ENCODE results near the gene LCLAT1.
"Not testable (repeated sequence)": the region's sequence is repeated elsewhere in the genome, so short reads cannot be mapped to it uniquely, and the experiment has no call there.

LCLAT1 gene

GRCh38 chr2:30636311-30636710 lies 189.3 kb downstream of the LCLAT1 start:
- 0 out of 2 replicates have a peak, but pooled peaks cover 2% of the 10 kb centered on the region for H3K36me3 ChIP-seq (ENCODE audit: insufficient read depth, low read length)
- H3K9ac ChIP-seq (ENCODE audit: low read depth, low read length): no peak overlapping the region
- H3K9me3 ChIP-seq (ENCODE audit: control insufficient read depth, insufficient read depth, low read length): no peaks in the 10 kb centered on the region
- no peaks in the 10 kb centered on the region; the same call in 1 of the 2 replicates for H3K4me1 ChIP-seq (ENCODE audit: insufficient read depth, low read length)

- no peak overlapping the region for H3K9ac ChIP-seq (ENCODE audit: low read depth, low read length)
- H3K36me3 ChIP-seq (ENCODE audit: insufficient read depth, low read length): 0 out of 2 replicates have a peak, but pooled peaks cover 2% of the 10 kb centered on the region
- H3K9me3 ChIP-seq (ENCODE audit: control insufficient read depth, insufficient read depth, low read length): no peaks in the 10 kb centered on the region
- no peaks in the 10 kb centered on the region for H3K4me1 ChIP-seq (ENCODE audit: insufficient read depth, low read length)
Observed at GRCh38 chr2:30639836-30640235, 192.8 kb downstream of the LCLAT1 start.

- Histone ChIP-seq H3K4me1 (ENCODE audit: insufficient read depth, low read length) (no peaks in the 10 kb centered on the region), H3K36me3 (ENCODE audit: insufficient read depth, low read length) (0 out of 2 replicates have a peak, but pooled peaks cover 2% of the 10 kb centered on the region), H3K9me3 (ENCODE audit: control insufficient read depth, insufficient read depth, low read length) (no peaks in the 10 kb centered on the region), H3K9ac (ENCODE audit: low read depth, low read length) (no peak overlapping the region)
Observed at GRCh38 chr2:30641765-30642345, 194.8 kb downstream of the LCLAT1 start.

GRCh38 chr2:30643013-30643412 lies 196.0 kb downstream of the LCLAT1 start:
- not testable (repeated sequence) for H3K36me3 ChIP-seq (ENCODE audit: insufficient read depth, low read length); H3K4me1 ChIP-seq (ENCODE audit: insufficient read depth, low read length); H3K9me3 ChIP-seq (ENCODE audit: control insufficient read depth, insufficient read depth, low read length); H3K9ac ChIP-seq (ENCODE audit: low read depth, low read length)

GRCh38 chr2:30643674-30644073 lies 196.6 kb downstream of the LCLAT1 start:
- Histone ChIP-seq H3K9ac (ENCODE audit: low read depth, low read length) (no peak overlapping the region), H3K36me3 (ENCODE audit: insufficient read depth, low read length) (0 out of 2 replicates have a peak, but pooled peaks cover 2% of the 10 kb centered on the region), H3K9me3 (ENCODE audit: control insufficient read depth, insufficient read depth, low read length) (no peaks in the 10 kb centered on the region), H3K4me1 (ENCODE audit: insufficient read depth, low read length) (no peaks in the 10 kb centered on the region)

- Histone ChIP-seq H3K9ac (ENCODE audit: low read depth, low read length) (no peak overlapping the region), H3K36me3 (ENCODE audit: insufficient read depth, low read length) (0 out of 2 replicates have a peak, but pooled peaks cover 2% of the 10 kb centered on the region), H3K4me1 (ENCODE audit: insufficient read depth, low read length) (no peaks in the 10 kb centered on the region), H3K9me3 (ENCODE audit: control insufficient read depth, insufficient read depth, low read length) (no peaks in the 10 kb centered on the region)
Observed at GRCh38 chr2:30645081-30645744, 198.2 kb downstream of the LCLAT1 start.

- H3K4me1 ChIP-seq (ENCODE audit: insufficient read depth, low read length): no peaks in the 10 kb centered on the region
- H3K9ac ChIP-seq (ENCODE audit: low read depth, low read length): no peak overlapping the region
- H3K36me3 ChIP-seq (ENCODE audit: insufficient read depth, low read length): 0 out of 2 replicates have a peak, but pooled peaks cover 1% of the 10 kb centered on the region
- no peaks in the 10 kb centered on the region for H3K9me3 ChIP-seq (ENCODE audit: control insufficient read depth, insufficient read depth, low read length)
Observed at GRCh38 chr2:30645745-30646119, 198.7 kb downstream of the LCLAT1 start.

GRCh38 chr2:30647752-30648457 lies 200.9 kb downstream of the LCLAT1 start:
- H3K36me3 ChIP-seq (ENCODE audit: insufficient read depth, low read length): no peaks in the 10 kb centered on the region
- no peaks in the 10 kb centered on the region for H3K9me3 ChIP-seq (ENCODE audit: control insufficient read depth, insufficient read depth, low read length)
- peaks cover 11% of the 10 kb centered on the region for H3K4me1 ChIP-seq (ENCODE audit: insufficient read depth, low read length)
- no peak overlapping the region for H3K9ac ChIP-seq (ENCODE audit: low read depth, low read length)

- peaks cover 11% of the 10 kb centered on the region for H3K4me1 ChIP-seq (ENCODE audit: insufficient read depth, low read length)
- no peaks in the 10 kb centered on the region for H3K36me3 ChIP-seq (ENCODE audit: insufficient read depth, low read length)
- no peaks in the 10 kb centered on the region for H3K9me3 ChIP-seq (ENCODE audit: control insufficient read depth, insufficient read depth, low read length)
- no peak overlapping the region for H3K9ac ChIP-seq (ENCODE audit: low read depth, low read length)
Observed at GRCh38 chr2:30649278-30649677, 202.2 kb downstream of the LCLAT1 start.

GRCh38 chr2:30649828-30650227 lies 202.8 kb downstream of the LCLAT1 start:
- no peak overlapping the region for H3K9ac ChIP-seq (ENCODE audit: low read depth, low read length)

GRCh38 chr2:30652271-30652915 lies 205.3 kb downstream of the LCLAT1 start:
- H3K9ac ChIP-seq (ENCODE audit: low read depth, low read length): no peak overlapping the region
- H3K4me1 ChIP-seq (ENCODE audit: insufficient read depth, low read length): peaks cover 11% of the 10 kb centered on the region
- H3K36me3 ChIP-seq (ENCODE audit: insufficient read depth, low read length): no peaks in the 10 kb centered on the region
- no peaks in the 10 kb centered on the region for H3K9me3 ChIP-seq (ENCODE audit: control insufficient read depth, insufficient read depth, low read length)

More at GRCh38 chr2:30649828-30650227, 202.8 kb downstream of the LCLAT1 start:
- no peaks in the 10 kb centered on the region for H3K36me3 ChIP-seq (ENCODE audit: insufficient read depth, low read length)
- no peaks in the 10 kb centered on the region for H3K9me3 ChIP-seq (ENCODE audit: control insufficient read depth, insufficient read depth, low read length)
- H3K4me1 ChIP-seq (ENCODE audit: insufficient read depth, low read length): peaks cover 11% of the 10 kb centered on the region

- H3K9me3 ChIP-seq (ENCODE audit: control insufficient read depth, insufficient read depth, low read length): no peaks in the 10 kb centered on the region
- H3K4me1 ChIP-seq (ENCODE audit: insufficient read depth, low read length): peaks cover 11% of the 10 kb centered on the region
- no peaks in the 10 kb centered on the region for H3K36me3 ChIP-seq (ENCODE audit: insufficient read depth, low read length)
- no peak overlapping the region for H3K9ac ChIP-seq (ENCODE audit: low read depth, low read length)
Observed at GRCh38 chr2:30653847-30654246, 206.8 kb downstream of the LCLAT1 start.

- Histone ChIP-seq H3K9ac (ENCODE audit: low read depth, low read length) (no peak overlapping the region), H3K36me3 (ENCODE audit: insufficient read depth, low read length) (no peaks in the 10 kb centered on the region), H3K9me3 (ENCODE audit: control insufficient read depth, insufficient read depth, low read length) (no peaks in the 10 kb centered on the region), H3K4me1 (ENCODE audit: insufficient read depth, low read length) (peaks cover 11% of the 10 kb centered on the region)
Observed at GRCh38 chr2:30654404-30654803, 207.4 kb downstream of the LCLAT1 start.

- Histone ChIP-seq H3K4me1 (ENCODE audit: insufficient read depth, low read length) (peaks cover 11% of the 10 kb centered on the region), H3K9ac (ENCODE audit: low read depth, low read length) (no peak overlapping the region), H3K9me3 (ENCODE audit: control insufficient read depth, insufficient read depth, low read length) (no peaks in the 10 kb centered on the region), H3K36me3 (ENCODE audit: insufficient read depth, low read length) (no peaks in the 10 kb centered on the region)
Observed at GRCh38 chr2:30655211-30655610, 208.2 kb downstream of the LCLAT1 start.

Data from ES-I3 (cell line).